Stimulated activated CD8-positive, alpha-beta memory T cell treated with anti-CD3 and anti-CD28 coated beads, Interleukin-15, amount 100 ng/mL, for 1 hour (primary cell): ENCODE data around the gene ARHGAP24.
"Not testable (repeated sequence)": the region's sequence is repeated elsewhere in the genome, so short reads cannot be mapped to it uniquely, and the experiment has no call there.

ENCODE experiments used
- DNase-seq: peaks from one replicate; pipeline ENCODE4 v3.0.0-alpha.2; 2020; ENCODE audit warnings: low read depth

Gene ARHGAP24

GRCh38 chr4:86015412-86016350, 540.7 kb downstream of the ARHGAP24 start:
- no peak for DNase-seq

- no peak for DNase-seq
Observed at GRCh38 chr4:86019362-86019761, 544.4 kb downstream of the ARHGAP24 start.

GRCh38 chr4:86019906-86020305, 545.0 kb downstream of the ARHGAP24 start:
- DNase-seq: no peak

- not testable (repeated sequence) for DNase-seq
Observed at GRCh38 chr4:86021671-86022070, 546.7 kb downstream of the ARHGAP24 start.

GRCh38 chr4:86026720-86027119, 551.8 kb downstream of the ARHGAP24 start:
- no peak for DNase-seq

GRCh38 chr4:86031927-86032326, 557.0 kb downstream of the ARHGAP24 start:
- no peak for DNase-seq

GRCh38 chr4:86032476-86033022, 557.6 kb downstream of the ARHGAP24 start:
- no peak for DNase-seq

GRCh38 chr4:86033171-86033570, 558.2 kb downstream of the ARHGAP24 start:
- no peak for DNase-seq

GRCh38 chr4:86034616-86035015, 559.7 kb downstream of the ARHGAP24 start:
- no peak for DNase-seq

GRCh38 chr4:86035688-86036087, 560.7 kb downstream of the ARHGAP24 start:
- no peak for DNase-seq

- DNase-seq: no peak
Observed at GRCh38 chr4:86036736-86037135, 561.8 kb downstream of the ARHGAP24 start.

GRCh38 chr4:86038037-86038436, 563.1 kb downstream of the ARHGAP24 start:
- no peak for DNase-seq

- no peak for DNase-seq
Observed at GRCh38 chr4:86043755-86044592, 569.0 kb downstream of the ARHGAP24 start.

GRCh38 chr4:86044593-86044985, 569.6 kb downstream of the ARHGAP24 start:
- DNase-seq: no peak

- DNase-seq: no peak
Observed at GRCh38 chr4:86048426-86048825, 573.5 kb downstream of the ARHGAP24 start.

GRCh38 chr4:86050496-86050895, 575.5 kb downstream of the ARHGAP24 start:
- no peak for DNase-seq
